HUES64 (cell line): ENCODE data around the gene RHBDL3.

Experiments used
- H3K27ac ChIP-seq: 2 replicates; pipeline ENCODE4 v1.7.0; 2013; ENCODE audit warnings: low read depth, low read length, inconsistent platforms
- H3K27me3 ChIP-seq: 2 replicates; pipeline ENCODE4 v1.6.1; 2013; ENCODE audit warnings: mild to moderate bottlenecking, low read length; ENCODE audit not compliant: insufficient read depth
- H3K36me3 ChIP-seq: 2 replicates; pipeline ENCODE4 v1.6.1; 2013; ENCODE audit warnings: mild to moderate bottlenecking, low read length; ENCODE audit not compliant: insufficient read depth
- H3K4me1 ChIP-seq: 2 replicates; pipeline ENCODE4 v1.6.1; 2013; ENCODE audit warnings: mild to moderate bottlenecking, low read length, moderate library complexity; ENCODE audit not compliant: insufficient read depth
- H3K4me3 ChIP-seq: 2 replicates; pipeline ENCODE4 v1.5.1; 2013; ENCODE audit warnings: mild to moderate bottlenecking, low read length, moderate library complexity
- H3K9ac ChIP-seq: 2 replicates; pipeline ENCODE4 v1.6.1; 2013; ENCODE audit warnings: mild to moderate bottlenecking, low read depth, low read length
- H3K9me3 ChIP-seq: 2 replicates; pipeline ENCODE4 v1.6.1; 2013; ENCODE audit warnings: low read depth, low read length; ENCODE audit not compliant: insufficient read depth
- WGBS: fragments of 150-250, 120-280 bp; methylation state at CpG from one replicate; pipeline ENCODE4 v1.1.7; 2013; ENCODE audit warnings: missing lambda C conversion rate; 5-methylcytosine and 5-hydroxymethylcytosine counted together

Gene RHBDL3

DNA sequence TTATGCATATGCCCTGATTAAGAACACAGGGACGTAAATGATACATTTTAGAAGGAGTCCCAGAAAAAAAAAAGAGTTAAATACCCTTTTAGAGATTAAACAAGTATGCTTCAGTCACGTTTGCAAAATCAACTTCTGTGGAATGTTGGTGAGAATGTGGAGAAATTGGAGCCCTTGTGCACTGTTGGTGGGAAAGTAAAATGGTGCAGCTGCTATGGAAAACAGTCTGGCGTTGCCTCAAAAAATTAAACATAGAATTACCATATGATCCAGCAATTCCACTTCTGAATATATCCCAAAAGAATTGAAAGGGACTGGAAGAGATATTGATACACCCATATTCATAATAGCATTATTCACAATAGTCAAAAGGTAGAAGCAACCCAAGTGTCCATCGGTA is 26.5 kb downstream of the RHBDL3 start:
- Histone ChIP-seq H3K9me3 (no peaks in the 10 kb centered on the region), H3K36me3 (no peaks in the 10 kb centered on the region), H3K27ac (no peak overlapping the region), H3K9ac (no peak overlapping the region), H3K27me3 (no peaks in the 10 kb centered on the region), H3K4me3 (no peak overlapping the region), H3K4me1 (peaks cover 27% of the 10 kb centered on the region)
- 90% methylated on average over 2 of the region's 4 CpGs for WGBS

DNA sequence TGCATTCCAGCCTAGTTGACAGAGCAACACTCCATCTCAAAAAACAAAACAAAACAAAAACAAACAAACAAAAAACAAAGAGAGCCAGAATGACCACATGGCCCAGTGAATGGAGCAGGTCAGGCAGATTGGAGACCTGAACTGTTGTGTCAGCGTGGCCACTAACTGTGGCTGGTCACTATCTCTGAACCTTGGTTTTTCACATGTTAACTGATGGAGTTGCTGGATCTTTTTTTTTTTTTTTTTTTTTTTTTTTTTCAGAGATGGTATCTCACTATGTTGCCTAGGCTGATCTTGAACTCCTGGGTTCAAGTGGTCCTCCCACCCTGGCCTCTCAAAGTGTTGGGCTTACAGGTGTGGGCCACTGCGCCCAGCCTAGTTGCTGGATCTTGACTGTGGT is 31.8 kb downstream of the RHBDL3 start:
- Histone ChIP-seq H3K4me1 (peaks cover 6% of the 10 kb centered on the region; the same call in 1 of the 2 replicates), H3K9me3 (no peaks in the 10 kb centered on the region), H3K4me3 (no peak overlapping the region), H3K27me3 (no peaks in the 10 kb centered on the region), H3K9ac (no peak overlapping the region), H3K27ac (no peak overlapping the region), H3K36me3 (no peaks in the 10 kb centered on the region)
- whole genome bisulfite sequencing: 96% methylated on average over 2 of the region's 2 CpGs

DNA sequence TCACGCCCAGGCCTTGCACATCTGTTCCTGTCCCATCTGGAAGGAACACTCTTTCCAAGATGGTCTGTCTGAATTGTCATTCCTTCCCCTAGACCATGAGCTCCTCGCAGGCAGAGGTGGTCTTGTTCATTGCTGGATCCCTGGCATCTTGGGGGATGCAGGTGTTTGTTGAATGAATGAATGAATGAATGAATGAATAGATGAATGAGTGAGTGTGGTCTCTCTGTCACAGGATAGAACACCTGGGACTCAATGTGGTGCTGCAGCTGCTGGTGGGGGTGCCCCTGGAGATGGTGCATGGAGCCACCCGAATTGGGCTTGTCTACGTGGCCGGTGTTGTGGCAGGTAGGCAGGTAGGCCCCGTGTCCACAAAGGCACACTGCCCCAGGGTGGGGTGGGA is 32.2 kb downstream of the RHBDL3 start:
- no peak overlapping the region for H3K9ac ChIP-seq
- no peak overlapping the region for H3K27ac ChIP-seq
- peaks cover 10% of the 10 kb centered on the region for H3K4me1 ChIP-seq
- WGBS: 94% methylated on average over 6 of the region's 6 CpGs
- H3K9me3 ChIP-seq: no peaks in the 10 kb centered on the region
- no peaks in the 10 kb centered on the region for H3K27me3 ChIP-seq
- H3K36me3 ChIP-seq: no peaks in the 10 kb centered on the region
- H3K4me3 ChIP-seq: no peak overlapping the region

DNA sequence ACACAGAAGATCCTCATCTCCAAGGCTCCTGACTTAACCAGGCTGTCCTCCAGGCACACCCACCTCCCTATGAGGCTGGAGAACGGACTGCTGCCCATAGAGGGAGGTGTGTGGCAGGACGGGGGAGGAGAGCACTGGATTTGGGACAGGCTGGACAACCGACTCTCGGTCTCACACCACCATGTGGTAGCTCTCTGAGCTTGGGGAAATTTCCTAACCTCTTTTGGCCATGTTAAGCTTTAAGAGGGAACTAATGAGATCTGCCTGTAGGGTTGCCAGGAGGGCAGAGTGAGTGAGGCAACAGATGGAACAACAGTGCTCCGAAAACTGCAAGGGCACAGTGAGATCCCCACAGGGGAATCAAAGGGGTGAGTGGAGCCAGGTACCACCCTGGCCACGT is 32.7 kb downstream of the RHBDL3 start:
- WGBS: 80% methylated on average over 6 of the region's 6 CpGs
- no peak overlapping the region for H3K4me3 ChIP-seq
- H3K27me3 ChIP-seq: no peaks in the 10 kb centered on the region
- no peak overlapping the region for H3K27ac ChIP-seq
- H3K9ac ChIP-seq: no peak overlapping the region
- no peaks in the 10 kb centered on the region for H3K36me3 ChIP-seq
- H3K4me1 ChIP-seq: peaks cover 15% of the 10 kb centered on the region
- no peaks in the 10 kb centered on the region for H3K9me3 ChIP-seq

DNA sequence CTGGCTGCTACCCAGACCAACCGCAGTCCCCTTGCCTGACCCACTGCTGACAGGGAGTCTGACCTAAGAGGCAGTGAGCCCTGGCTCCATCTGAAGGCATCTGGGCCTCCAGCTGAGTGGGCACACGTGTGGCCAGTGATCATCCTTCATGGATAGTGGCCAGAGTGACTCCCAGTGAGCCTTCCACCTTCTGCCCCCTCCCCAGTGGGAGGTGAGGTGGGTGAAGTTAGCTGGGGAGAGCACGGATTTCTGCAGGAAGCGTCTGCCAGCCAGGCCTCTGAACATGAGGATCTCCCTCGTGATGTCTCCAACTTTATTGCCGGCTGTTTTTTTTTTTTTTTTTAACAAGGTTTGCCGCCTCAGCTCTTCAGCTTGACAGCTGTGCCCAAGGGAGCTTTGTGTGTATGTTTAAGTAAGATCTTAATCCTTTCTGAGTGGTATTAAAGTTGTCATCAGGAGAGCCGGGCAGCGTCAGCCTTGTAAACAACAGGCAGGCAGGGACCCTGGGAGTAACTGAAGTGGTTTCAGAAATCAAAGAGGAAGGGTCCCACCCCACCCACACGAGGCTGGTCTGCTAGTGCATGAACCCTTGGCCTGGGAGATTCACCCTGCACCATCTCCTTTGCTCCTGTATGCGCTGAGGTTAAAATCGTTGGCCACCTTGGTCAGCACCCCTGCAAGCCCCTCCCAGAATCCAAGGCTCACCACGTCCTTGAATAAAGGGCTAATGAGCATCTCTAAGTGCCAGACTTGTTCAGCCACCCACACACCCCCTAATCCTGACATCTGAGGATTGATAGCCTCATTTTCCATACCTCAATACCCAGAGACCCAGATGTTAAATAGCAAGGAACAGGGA is 33.3 kb downstream of the RHBDL3 start:
- no peak overlapping the region for H3K27ac ChIP-seq

DNA sequence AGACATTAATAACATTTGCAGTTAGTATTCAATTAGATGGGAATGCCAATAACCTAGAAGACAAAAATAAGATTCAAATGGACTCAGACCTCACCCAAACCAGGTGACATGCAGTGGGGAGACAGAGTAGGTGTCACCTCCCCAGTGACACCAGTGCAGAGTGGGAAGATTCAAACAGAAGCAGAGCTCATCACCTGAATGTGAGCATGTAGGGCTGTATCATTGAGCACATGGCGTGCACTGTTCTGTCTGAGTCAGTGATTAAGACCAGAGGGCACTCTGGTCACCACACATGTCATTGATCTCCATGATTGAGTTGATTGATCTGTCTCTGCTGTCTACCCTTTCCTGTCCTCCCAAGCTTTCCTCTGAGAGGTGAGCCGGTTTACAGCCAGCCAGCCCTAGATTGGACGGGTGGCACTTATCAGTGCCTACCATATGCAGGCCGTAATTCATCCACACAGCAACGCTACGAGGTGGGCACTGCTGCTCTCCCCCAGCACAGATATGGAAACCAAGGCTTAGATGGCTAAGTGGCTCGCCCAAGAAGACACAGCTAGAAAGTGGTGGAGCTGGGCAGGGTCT is 34.0 kb downstream of the RHBDL3 start:
- H3K4me1 ChIP-seq: peaks cover 29% of the 10 kb centered on the region
- no peak overlapping the region for H3K27ac ChIP-seq
- 92% methylated on average over 7 of the region's 7 CpGs for WGBS
- H3K9ac ChIP-seq: no peak overlapping the region
- no peak overlapping the region for H3K4me3 ChIP-seq
- H3K36me3 ChIP-seq: no peaks in the 10 kb centered on the region
- no peaks in the 10 kb centered on the region for H3K27me3 ChIP-seq
- no peaks in the 10 kb centered on the region for H3K9me3 ChIP-seq

More for the DNA sequence above, 33.3 kb downstream of the RHBDL3 start:
- no peaks in the 10 kb centered on the region for H3K27me3 ChIP-seq
- H3K9me3 ChIP-seq: no peaks in the 10 kb centered on the region
- no peaks in the 10 kb centered on the region for H3K36me3 ChIP-seq
- no peak overlapping the region for H3K9ac ChIP-seq
- H3K4me1 ChIP-seq: peaks cover 21% of the 10 kb centered on the region
- no peak overlapping the region for H3K4me3 ChIP-seq
- 80% methylated on average over 13 of the region's 13 CpGs for WGBS

DNA sequence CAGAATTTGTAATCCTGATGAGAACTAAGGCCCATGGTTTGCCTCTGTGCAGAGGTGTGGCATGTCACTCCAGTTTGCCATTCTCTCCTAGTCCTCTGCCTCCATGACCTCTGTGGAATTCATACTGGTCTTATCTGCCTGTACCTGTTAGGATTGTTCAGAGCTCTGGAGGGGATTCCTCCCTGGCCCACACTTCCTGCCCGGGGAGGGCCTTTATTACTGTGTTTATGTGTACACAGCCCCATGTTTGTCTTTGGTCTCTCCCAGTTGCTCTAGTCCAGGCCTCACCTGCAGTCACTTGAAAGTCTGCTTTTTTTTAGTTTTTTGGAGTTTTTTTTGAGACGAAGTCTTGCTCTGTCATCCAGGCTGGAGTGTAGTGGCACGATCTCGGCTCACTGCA is 36.4 kb downstream of the RHBDL3 start:
- Histone ChIP-seq H3K4me1 (peaks cover 37% of the 10 kb centered on the region), H3K27ac (no peak overlapping the region), H3K36me3 (no peaks in the 10 kb centered on the region), H3K9ac (no peak overlapping the region), H3K4me3 (no peak overlapping the region), H3K27me3 (no peaks in the 10 kb centered on the region), H3K9me3 (no peaks in the 10 kb centered on the region)
- 86% methylated on average over 4 of the region's 4 CpGs for WGBS

DNA sequence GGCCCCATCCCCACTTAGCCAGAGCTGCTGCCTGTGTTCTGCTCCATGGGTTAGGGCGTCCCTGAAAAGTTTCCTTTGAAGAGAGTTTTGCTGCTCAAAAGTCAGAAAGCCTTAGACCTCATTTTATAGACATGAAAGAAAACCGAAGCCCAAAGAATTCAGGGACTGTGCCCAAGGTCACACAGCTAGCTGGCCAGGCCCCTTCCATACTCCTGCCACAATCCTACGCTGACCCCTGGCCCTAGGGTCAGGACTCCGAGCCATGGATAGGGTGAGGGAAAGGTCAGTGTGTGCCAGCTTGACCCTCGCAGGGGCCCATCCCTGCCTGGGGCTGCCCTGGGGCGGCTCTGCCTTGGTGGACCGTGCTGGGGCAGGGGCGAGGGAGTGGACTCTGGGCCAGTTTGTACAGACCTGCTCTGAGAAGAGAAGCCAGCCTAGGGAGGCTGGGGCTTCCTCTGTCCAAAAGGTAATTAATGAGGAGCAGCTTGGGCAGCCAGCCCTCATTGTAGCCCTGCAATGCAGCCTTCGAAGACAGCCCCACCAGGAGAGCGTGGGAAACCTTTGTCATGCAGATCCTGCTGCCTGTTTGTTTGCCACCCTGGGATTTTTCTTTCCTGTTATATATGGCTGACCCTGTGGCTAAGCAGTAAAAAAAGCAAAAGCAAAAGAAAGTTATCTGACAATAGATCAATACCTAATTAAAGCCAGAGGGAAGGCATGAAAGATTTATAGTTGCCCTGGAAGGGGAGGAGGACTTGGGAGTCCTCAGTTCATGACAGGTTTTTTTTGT is 37.4 kb downstream of the RHBDL3 start:
- no peaks in the 10 kb centered on the region for H3K9me3 ChIP-seq
- H3K27me3 ChIP-seq: no peaks in the 10 kb centered on the region
- no peaks in the 10 kb centered on the region for H3K36me3 ChIP-seq
- H3K4me1 ChIP-seq: peaks cover 37% of the 10 kb centered on the region
- 33% methylated on average over 10 of the region's 10 CpGs for WGBS
- peak overlapping the region; percentile 53 for H3K9ac ChIP-seq
- H3K4me3 ChIP-seq: no peak overlapping the region
- H3K27ac ChIP-seq: peak overlapping the region; percentile 96

DNA sequence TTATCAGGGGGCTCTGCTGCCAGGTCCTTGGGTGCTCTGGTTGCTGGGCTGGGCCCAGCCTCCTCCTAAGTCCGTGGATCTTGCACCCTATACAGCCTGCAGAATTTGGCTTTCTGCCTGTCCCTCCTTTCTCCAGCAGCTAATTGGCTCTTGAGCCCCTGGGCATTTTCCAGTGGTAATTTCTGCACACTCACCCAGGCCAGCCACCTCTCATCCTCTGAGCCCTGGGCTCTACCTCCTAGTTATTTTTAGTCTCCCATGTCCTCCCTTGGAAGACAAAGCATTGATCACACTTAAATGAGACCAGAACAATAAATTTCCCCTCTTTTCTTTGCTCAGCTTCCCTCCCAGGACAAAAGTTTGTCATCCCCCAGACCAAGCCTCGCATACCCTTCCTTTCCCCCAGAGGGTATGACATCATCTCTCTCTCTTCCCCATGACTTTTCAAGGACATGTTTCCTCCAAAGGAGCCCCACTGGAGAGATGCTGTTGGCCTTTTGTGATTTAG is 38.2 kb downstream of the RHBDL3 start:
- no peaks in the 10 kb centered on the region for H3K27me3 ChIP-seq
- H3K36me3 ChIP-seq: no peaks in the 10 kb centered on the region
- H3K4me3 ChIP-seq: no peak overlapping the region
- H3K9ac ChIP-seq: peak overlapping the region; percentile 33; the same call in 1 of the 2 replicates
- H3K27ac ChIP-seq: peak overlapping the region; percentile 96
- peaks cover 37% of the 10 kb centered on the region for H3K4me1 ChIP-seq
- 37% methylated on average over 2 of the region's 2 CpGs for WGBS
- H3K9me3 ChIP-seq: no peaks in the 10 kb centered on the region

DNA sequence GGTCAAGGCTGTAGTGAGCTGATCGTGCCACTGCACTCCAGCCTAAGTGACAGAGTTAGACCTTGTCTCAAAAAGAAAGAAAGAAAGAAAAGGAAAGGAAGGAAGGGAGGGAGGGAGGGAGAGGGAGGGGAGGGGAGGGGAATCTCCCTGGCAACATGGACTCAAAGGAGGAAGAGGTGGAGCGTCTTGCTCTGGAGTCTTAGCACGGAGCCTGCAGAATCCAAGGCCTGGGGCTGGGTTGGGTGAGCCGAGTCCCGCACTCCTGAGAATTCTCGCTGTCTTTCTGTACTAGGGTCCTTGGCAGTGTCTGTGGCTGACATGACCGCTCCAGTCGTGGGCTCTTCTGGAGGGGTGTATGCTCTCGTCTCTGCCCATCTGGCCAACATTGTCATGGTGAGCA is 39.4 kb downstream of the RHBDL3 start:
- no peaks in the 10 kb centered on the region for H3K27me3 ChIP-seq
- no peak overlapping the region for H3K9ac ChIP-seq
- no peak overlapping the region for H3K4me3 ChIP-seq
- H3K27ac ChIP-seq: peak overlapping the region; percentile 96; the same call in 1 of the 2 replicates
- no peaks in the 10 kb centered on the region for H3K9me3 ChIP-seq
- H3K36me3 ChIP-seq: no peaks in the 10 kb centered on the region
- WGBS: 65% methylated on average over 9 of the region's 9 CpGs
- H3K4me1 ChIP-seq: peaks cover 37% of the 10 kb centered on the region

DNA sequence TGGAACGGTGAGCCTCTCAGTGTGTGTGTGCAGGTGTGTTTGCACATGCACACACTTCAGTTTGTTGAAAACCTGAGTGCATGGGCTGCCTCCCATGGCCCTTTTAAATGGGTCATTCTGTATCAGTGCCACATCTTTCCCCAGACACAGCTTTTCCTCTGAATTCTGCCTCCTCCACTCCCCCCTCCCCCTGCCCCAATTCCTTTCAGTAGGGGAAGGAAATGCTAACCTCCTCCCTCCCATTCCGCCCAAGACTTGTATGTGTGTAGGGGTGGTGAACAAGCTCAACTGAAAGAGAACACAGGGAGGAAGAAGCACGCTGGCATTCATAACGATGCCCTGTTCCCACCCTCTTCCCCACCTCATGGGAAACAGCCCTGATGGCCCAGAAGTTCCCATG is 42.0 kb downstream of the RHBDL3 start:
- Histone ChIP-seq H3K9ac (no peak overlapping the region), H3K4me1 (peaks cover 38% of the 10 kb centered on the region), H3K27ac (no peak overlapping the region), H3K27me3 (no peaks in the 10 kb centered on the region), H3K36me3 (no peaks in the 10 kb centered on the region), H3K4me3 (no peak overlapping the region), H3K9me3 (no peaks in the 10 kb centered on the region)
- WGBS: 73% methylated on average over 2 of the region's 4 CpGs
